A549 (cell line): ENCODE measurements around the gene PIK3CA.

Source experiments
- EP300 ChIP-seq, 2 experiments: fragments of >200 bp; sonication (Bioruptor Twin); formaldehyde crosslinking; IDR thresholded peaks; 2 replicates in 1 of 2; 3 replicates in 1 of 2; pipeline ENCODE4 v1.6.1; 2016 to 2017
- FOSL2 ChIP-seq, 2 experiments: fragments of 450-650 bp in 1 of 2; fragments of >200 bp in 1 of 2; sonication (Bioruptor Twin) in 1 of 2; formaldehyde crosslinking; IDR thresholded peaks; 2 replicates each; pipeline versions ENCODE4 v1.5.0 to v1.6.1; 2016 to 2020; ENCODE audit warnings: mild to moderate bottlenecking in 1 of 2, moderate library complexity in 1 of 2
- MYC ChIP-seq: IDR thresholded peaks from 2 replicates; pipeline ENCODE4 v1.6.1; 2012; ENCODE audit warnings: mild to moderate bottlenecking, inconsistent platforms, low read length, improper control_type of control experiment, borderline replicate concordance
- PBX3 ChIP-seq: IDR thresholded peaks from 2 replicates; pipeline ENCODE4 v1.6.1; 2012
- TF ChIP-seq, protein P1 (sequence below): fragments of 200-600 bp; sonication (generic); IDR thresholded peaks from 2 replicates; pipeline ENCODE4 v1.6.1; 2016; ENCODE audit warnings: antibody characterized with exemption, mild to moderate bottlenecking, moderate library complexity
- TF ChIP-seq, protein P2 (sequence below): fragments of >200 bp; sonication (Bioruptor Twin); formaldehyde crosslinking; IDR thresholded peaks from 3 replicates; pipeline ENCODE4 v1.5.1; 2016

DNA sequence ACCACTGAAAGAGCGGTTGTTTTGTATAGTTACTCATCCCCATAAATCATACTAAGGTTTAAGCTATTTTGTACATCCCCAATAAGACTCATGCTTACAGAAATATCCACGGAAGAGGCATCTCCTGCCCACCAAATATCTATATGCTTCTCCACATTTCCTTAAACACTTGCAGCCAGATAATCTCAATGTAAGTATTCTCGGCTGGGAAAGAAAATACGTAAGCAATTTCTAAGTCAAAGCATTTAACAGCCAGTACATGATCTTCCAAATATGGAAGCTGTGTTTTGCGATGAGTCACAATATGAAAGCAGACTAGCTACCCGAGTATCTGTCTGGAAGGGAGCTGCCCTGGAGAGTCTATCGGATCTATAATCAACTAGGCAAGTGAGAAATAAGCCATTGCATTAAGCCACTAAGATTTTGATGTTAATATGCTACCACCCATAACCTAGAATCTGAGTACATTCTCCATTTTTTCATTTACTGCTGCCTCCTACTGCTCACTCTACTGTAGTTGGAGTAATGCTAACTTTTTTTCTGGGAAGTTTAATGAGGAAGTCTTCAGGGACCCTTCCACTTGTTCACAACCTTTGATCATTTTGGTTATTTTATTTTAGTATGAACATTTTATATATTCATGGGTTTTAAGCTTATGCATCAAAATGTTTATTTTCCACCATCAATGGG is 49.6 kb upstream of the PIK3CA start:
- TF ChIP-seq, protein P1, sequence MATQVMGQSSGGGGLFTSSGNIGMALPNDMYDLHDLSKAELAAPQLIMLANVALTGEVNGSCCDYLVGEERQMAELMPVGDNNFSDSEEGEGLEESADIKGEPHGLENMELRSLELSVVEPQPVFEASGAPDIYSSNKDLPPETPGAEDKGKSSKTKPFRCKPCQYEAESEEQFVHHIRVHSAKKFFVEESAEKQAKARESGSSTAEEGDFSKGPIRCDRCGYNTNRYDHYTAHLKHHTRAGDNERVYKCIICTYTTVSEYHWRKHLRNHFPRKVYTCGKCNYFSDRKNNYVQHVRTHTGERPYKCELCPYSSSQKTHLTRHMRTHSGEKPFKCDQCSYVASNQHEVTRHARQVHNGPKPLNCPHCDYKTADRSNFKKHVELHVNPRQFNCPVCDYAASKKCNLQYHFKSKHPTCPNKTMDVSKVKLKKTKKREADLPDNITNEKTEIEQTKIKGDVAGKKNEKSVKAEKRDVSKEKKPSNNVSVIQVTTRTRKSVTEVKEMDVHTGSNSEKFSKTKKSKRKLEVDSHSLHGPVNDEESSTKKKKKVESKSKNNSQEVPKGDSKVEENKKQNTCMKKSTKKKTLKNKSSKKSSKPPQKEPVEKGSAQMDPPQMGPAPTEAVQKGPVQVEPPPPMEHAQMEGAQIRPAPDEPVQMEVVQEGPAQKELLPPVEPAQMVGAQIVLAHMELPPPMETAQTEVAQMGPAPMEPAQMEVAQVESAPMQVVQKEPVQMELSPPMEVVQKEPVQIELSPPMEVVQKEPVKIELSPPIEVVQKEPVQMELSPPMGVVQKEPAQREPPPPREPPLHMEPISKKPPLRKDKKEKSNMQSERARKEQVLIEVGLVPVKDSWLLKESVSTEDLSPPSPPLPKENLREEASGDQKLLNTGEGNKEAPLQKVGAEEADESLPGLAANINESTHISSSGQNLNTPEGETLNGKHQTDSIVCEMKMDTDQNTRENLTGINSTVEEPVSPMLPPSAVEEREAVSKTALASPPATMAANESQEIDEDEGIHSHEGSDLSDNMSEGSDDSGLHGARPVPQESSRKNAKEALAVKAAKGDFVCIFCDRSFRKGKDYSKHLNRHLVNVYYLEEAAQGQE: no peak
- TF ChIP-seq, protein P2, sequence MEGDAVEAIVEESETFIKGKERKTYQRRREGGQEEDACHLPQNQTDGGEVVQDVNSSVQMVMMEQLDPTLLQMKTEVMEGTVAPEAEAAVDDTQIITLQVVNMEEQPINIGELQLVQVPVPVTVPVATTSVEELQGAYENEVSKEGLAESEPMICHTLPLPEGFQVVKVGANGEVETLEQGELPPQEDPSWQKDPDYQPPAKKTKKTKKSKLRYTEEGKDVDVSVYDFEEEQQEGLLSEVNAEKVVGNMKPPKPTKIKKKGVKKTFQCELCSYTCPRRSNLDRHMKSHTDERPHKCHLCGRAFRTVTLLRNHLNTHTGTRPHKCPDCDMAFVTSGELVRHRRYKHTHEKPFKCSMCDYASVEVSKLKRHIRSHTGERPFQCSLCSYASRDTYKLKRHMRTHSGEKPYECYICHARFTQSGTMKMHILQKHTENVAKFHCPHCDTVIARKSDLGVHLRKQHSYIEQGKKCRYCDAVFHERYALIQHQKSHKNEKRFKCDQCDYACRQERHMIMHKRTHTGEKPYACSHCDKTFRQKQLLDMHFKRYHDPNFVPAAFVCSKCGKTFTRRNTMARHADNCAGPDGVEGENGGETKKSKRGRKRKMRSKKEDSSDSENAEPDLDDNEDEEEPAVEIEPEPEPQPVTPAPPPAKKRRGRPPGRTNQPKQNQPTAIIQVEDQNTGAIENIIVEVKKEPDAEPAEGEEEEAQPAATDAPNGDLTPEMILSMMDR: no peak
- TF ChIP-seq EP300 (IDR thresholded peaks at IDR 0.05) (no peak), FOSL2 (IDR thresholded peaks at IDR 0.05) (no peak), FOSL2 (CRISPR knock-in tag; IDR thresholded peaks at IDR 0.05) (no peak), PBX3 (no peak), MYC (no peak)
